NB4 (cell line): ENCODE data around the gene SLC7A11.

ENCODE experiments used
- CTCF ChIP-seq: IDR thresholded peaks from one replicate; pipeline ENCODE4 v1.5.1; 2012; ENCODE audit warnings: low read depth, low read length
- TF ChIP-seq, protein P1 (sequence below): IDR thresholded peaks from 2 replicates; pipeline ENCODE4 v1.6.1; 2011; ENCODE audit warnings: low read depth, low read length

- TF ChIP-seq CTCF = no peak
- TF ChIP-seq, protein P1, sequence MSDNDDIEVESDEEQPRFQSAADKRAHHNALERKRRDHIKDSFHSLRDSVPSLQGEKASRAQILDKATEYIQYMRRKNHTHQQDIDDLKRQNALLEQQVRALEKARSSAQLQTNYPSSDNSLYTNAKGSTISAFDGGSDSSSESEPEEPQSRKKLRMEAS = no peak
These were observed 20.1 kb downstream of the SLC7A11 start for GRCh38 chr4:138222046-138222445.
